Transverse colon (tissue), 3 donors: ENCODE data around the gene SEC14L1.

Experiments used
- CTCF ChIP-seq, 5 experiments: fragments of 200-600 bp in 3 of 5; fragments of 450-650 bp in 2 of 5; sonication (generic) in 3 of 5; IDR thresholded peaks; 1 replicate in 2 of 5; 2 replicates in 3 of 5; pipeline ENCODE4 v1.5.1; 2016 to 2017; ENCODE audit warnings: antibody characterized with exemption in 5 of 5, inconsistent platforms in 3 of 5, mild to moderate bottlenecking in 2 of 5, moderate library complexity in 1 of 5
- EP300 ChIP-seq: sonication (generic); formaldehyde crosslinking; IDR thresholded peaks from one replicate; pipeline ENCODE4 v1.6.1; 2017; ENCODE audit warnings: antibody characterized with exemption, low read depth

- no peak for TF ChIP-seq CTCF (IDR thresholded peaks at IDR 0.05)
- TF ChIP-seq EP300 = no peak
Measured at GRCh38 chr17:77233127-77233526, 92.4 kb downstream of the SEC14L1 start.
